Ovary (tissue), 10 donors: ENCODE data around the gene KIFC1. TPM values are rescaled to one million over a fixed set of nuclear protein-coding genes. Genes with fewer than 3 reads are reported as not detected.
"Not testable (repeated sequence)": the region's sequence is repeated elsewhere in the genome, so short reads cannot be mapped to it uniquely, and the experiment has no call there.

Experiments used
- DNase-seq, 5 donors: peaks; one replicate each; pipeline ENCODE4 v3.0.0-alpha.2; 2019 to 2020
- H3K27ac ChIP-seq, 2 donors: fragments of 200-600 bp; one replicate each; pipeline versions ENCODE4 v1.5.1 to v1.8.0; 2019 to 2022
- H3K27me3 ChIP-seq: fragments of 200-600 bp; one replicate; pipeline ENCODE4 v1.8.0; 2022
- H3K36me3 ChIP-seq: fragments of 200-600 bp; sonication (generic); one replicate; pipeline ENCODE4 v1.5.1; 2019
- H3K4me1 ChIP-seq: one replicate; pipeline ENCODE4 v1.8.1; 2013; ENCODE audit warnings: mild to moderate bottlenecking, moderate library complexity; ENCODE audit not compliant: insufficient read depth
- H3K4me3 ChIP-seq: fragments of 200-600 bp; sonication (generic); one replicate; pipeline ENCODE4 v1.5.1; 2017
- H3K9me3 ChIP-seq, 2 donors: fragments of 200-600 bp in 1 of 2; sonication (generic) in 1 of 2; one replicate each; pipeline versions ENCODE4 v1.5.1 to v1.8.1; 2013 to 2019; ENCODE audit warnings: mild to moderate bottlenecking in 1 of 2, moderate library complexity in 1 of 2
- CTCF ChIP-seq, 3 donors: fragments of 450-650 bp in 2 of 3; fragments of 200-600 bp in 1 of 3; IDR thresholded peaks; one replicate each; pipeline versions ENCODE4 v1.5.1 to v1.8.0; 2016 to 2022; ENCODE audit warnings: antibody characterized with exemption in 3 of 3, mild to moderate bottlenecking in 1 of 3
- EP300 ChIP-seq: sonication (generic); formaldehyde crosslinking; IDR thresholded peaks from one replicate; pipeline ENCODE4 v1.6.1; 2017; ENCODE audit warnings: antibody characterized with exemption
- POLR2A ChIP-seq: fragments of 450-650 bp; IDR thresholded peaks from one replicate; pipeline ENCODE4 v1.6.1; 2017; ENCODE audit warnings: antibody characterized with exemption, mild to moderate bottlenecking, moderate library complexity
- WGBS, 3 donors: extraction: QIAGEN DNeasy Blood & Tissue Kit in 1 of 3; methylation state at CpG; one replicate each; pipeline versions ENCODE4 v1.1.5 to v1.1.7; 2013 to 2017; 5-methylcytosine and 5-hydroxymethylcytosine counted together
- intact Hi-C, 4 donors: fragments of 100-400 bp; cut with DNase I; formaldehyde crosslinking; loops; one replicate each; pipeline versions ENCODE4 v1.11.0 to v1.15.1; 2022 to 2023
- long read RNA-seq, 3 donors: library from polyadenylated mRNA in 2 of 3; unstranded in 2 of 3; transcript quantifications; one replicate each; pipeline ENCODE4 v2.0.0 and lab custom pipeline, GENCODE V29; 2021 to 2026
- polyA plus RNA-seq, 2 donors: library from polyadenylated mRNA; stranded (reverse); fragments of 200-250 nt in 1 of 2; fragments of 350-450 nt in 1 of 2; fragmentation: Illumina TruSeq in 1 of 2; extraction: RNeasy Lipid Tissue Mini Kit (QIAGEN cat#74804) in 1 of 2; gene quantifications; one replicate each; pipeline ENCODE4 v1.2.3, GENCODE V29; 2013 to 2014
- total RNA-seq, 7 donors: library from RNA; depleted of rRNA in 2 of 7; stranded (reverse); fragments of >200 nt in 2 of 7; fragmentation: NEBNext Ultra II Directional in 3 of 7; extraction: Animal tissue kit (Norgen Biotek cat#: 25700) in 3 of 7; gene quantifications; one replicate each; pipeline versions ENCODE4 v1.1.0 to v1.2.4, GENCODE V29; 2016 to 2023
- donor health status: DM: no; HTN: no; CAD: no; lungs with moderate emphysema.
- donor health status: DM: no; HTN: no; CAD: no.
- donor health status: Bipolar disorder and iron deficiency.
- donor health status: DM: yes; HTN: yes; CAD: no.
- donor health status: DM: no; HTN: no; CAD: no.
- donor health status: DM: yes; HTN: yes; CAD: no.

Gene KIFC1
- total RNA-seq = 1 to 10 TPM in 6 of 7 donors, under 1 TPM in 1; 0.60 to 3.9 (median 2.2) TPM
- polyA plus RNA-seq = 1 to 10 TPM; 1.7 to 2.3 TPM
- long read RNA-seq, donor 1 = 0 reads
- long read RNA-seq, donor 2, transcript KIFC1-211 (11 exons, 2,706 nt) = major isoform, 8 of 8 reads
- long read RNA-seq, donor 2, partial matches to known transcripts = 0 of 8 reads
- long read RNA-seq, donor 2, other reads (novel, unspliced or antisense) = 0 of 8 reads
- long read RNA-seq, donor 3, partial matches to known transcripts = 0 of 1 reads
- long read RNA-seq, donor 3, other reads (novel, unspliced or antisense) = 1 of 1 reads

GRCh38 chr6:33391278-33391921, at the start of gene KIFC1:
Gene KIFC1 (plus strand): TSS chr6:33391823. CDS start chr6:33391986, 163 bp downstream.
- intact Hi-C loops = loop anchor here in 1 of 4 donors (2.0 kb wide), 1 partner anchor 35 kb away; no protein-coding TSS in a partner anchor
- H3K4me1 ChIP-seq = peaks cover 6% of the 10 kb centered on the region
- H3K9me3 ChIP-seq = no peaks in the 10 kb centered on the region
- peak; percentile 99 to 100 (median 99) for DNase-seq
- H3K27ac ChIP-seq = peak within 1 kb of the TSS; percentile 84 to 90
- H3K27me3 ChIP-seq = no peaks in the 10 kb centered on the region
- H3K4me3 ChIP-seq = peak within 1 kb of the TSS; percentile 67
- no peaks in the 10 kb centered on the region for H3K36me3 ChIP-seq
- peak; percentile 98 to 99 (median 99) for TF ChIP-seq CTCF (IDR thresholded peaks at IDR 0.05)
- TF ChIP-seq EP300 = peak; percentile 87
- TF ChIP-seq POLR2A = no peak
- WGBS, 3 donors = 0 to 1% (median 0%) methylated on average over 67 of the region's 67 CpGs

- 94 to 97% (median 97%) methylated on average over 7 of the region's 7 CpGs for WGBS, 3 donors
- H3K9me3 ChIP-seq, H3K27me3 ChIP-seq, DNase-seq, H3K27ac ChIP-seq, H3K4me1 ChIP-seq, intact Hi-C loops, H3K4me3 ChIP-seq, H3K36me3 ChIP-seq: not testable (repeated sequence)
Observed at GRCh38 chr6:33343606-33343952, 48.0 kb upstream of the KIFC1 start.

- WGBS, 3 donors = 84 to 88% (median 87%) methylated on average over 6 of the region's 6 CpGs
- TF ChIP-seq CTCF (IDR thresholded peaks at IDR 0.05) (no peak), POLR2A (no peak), EP300 (no peak)
- no peaks in the 10 kb centered on the region for H3K36me3 ChIP-seq
- H3K4me1 ChIP-seq = no peaks in the 10 kb centered on the region
- H3K4me3 ChIP-seq = no peak overlapping the region
- no peak overlapping the region for H3K27ac ChIP-seq
- intact Hi-C loops = no loop called here
- H3K9me3 ChIP-seq = no peaks in the 10 kb centered on the region
- H3K27me3 ChIP-seq = no peaks in the 10 kb centered on the region
- DNase-seq = no peak
Observed at GRCh38 chr6:33343953-33344611, 47.5 kb upstream of the KIFC1 start.

GRCh38 chr6:33344701-33345697, 46.6 kb upstream of the KIFC1 start:
- peak; percentile 54 to 76 (median 63) for DNase-seq
- no peaks in the 10 kb centered on the region for H3K36me3 ChIP-seq
- TF ChIP-seq POLR2A = no peak
- no peak for TF ChIP-seq EP300
- peak; percentile 49 to 71 (median 57) for TF ChIP-seq CTCF (IDR thresholded peaks at IDR 0.05)
- 13 to 16% (median 14%) methylated on average over 22 of the region's 22 CpGs for WGBS, 3 donors
- no peak overlapping the region for H3K4me3 ChIP-seq
- intact Hi-C loops = no loop called here
- no peaks in the 10 kb centered on the region for H3K9me3 ChIP-seq
- H3K4me1 ChIP-seq = no peaks in the 10 kb centered on the region
- H3K27ac ChIP-seq = no peak overlapping the region
- no peaks in the 10 kb centered on the region for H3K27me3 ChIP-seq

- DNase-seq, H3K9me3 ChIP-seq, H3K36me3 ChIP-seq, intact Hi-C loops, H3K4me1 ChIP-seq, H3K27me3 ChIP-seq, H3K27ac ChIP-seq, H3K4me3 ChIP-seq: not testable (repeated sequence)
- 68 to 83% (median 78%) methylated on average over 5 of the region's 5 CpGs for WGBS, 3 donors
Observed at GRCh38 chr6:33346972-33347371, 44.7 kb upstream of the KIFC1 start.
